IMR-90 (cell line): ENCODE measurements around the gene PHF21A. TPM values are rescaled to one million over a fixed set of nuclear protein-coding genes. Genes with fewer than 3 reads are reported as not detected.

Experiments
- ATAC-seq: fragments of 200-7000 bp; cut with Tn5 transposase; 2 replicates; pipeline ENCODE4 v1.9.1; 2020; ENCODE audit warnings: low read depth, mild to moderate bottlenecking, moderate library complexity
- BruUV-seq: library from RNA; stranded (reverse); fragments of 400-500 nt; replicated peaks from 2 replicates; lab custom pipeline; 2021; lab: Mats Ljungman, UMichigan
- CTCF ChIA-PET: fragments of 300-600 bp; formaldehyde crosslinking; extraction: SDS; loops from one replicate; lab custom pipeline; 2021; ENCODE audit warnings: antibody characterized with exemption; lab: Yijun Ruan, JAX
- POLR2A ChIA-PET: fragments of 300-600 bp; sonication (Branson Sonifier 250); formaldehyde crosslinking; loops from one replicate; lab custom pipeline; 2022; ENCODE audit warnings: antibody characterized with exemption; ENCODE audit not compliant: unreplicated experiment; lab: Charles Lee
- DNase-seq: peaks from one replicate; pipeline ENCODE4 v3.0.0; 2013
- H2AFZ ChIP-seq: replicated peaks from 2 replicates; pipeline ENCODE3; 2013; ENCODE audit warnings: low read length, mild to moderate bottlenecking; ENCODE audit not compliant: poor library complexity
- H2AK5ac ChIP-seq: 2 replicates; pipeline ENCODE4 v1.6.1; 2013; ENCODE audit warnings: low read depth, low read length, inconsistent platforms
- H2AK9ac ChIP-seq: replicated peaks from 2 replicates; pipeline ENCODE3; 2013; ENCODE audit warnings: mild to moderate bottlenecking, low read depth, low read length, moderate library complexity; ENCODE audit not compliant: poor library complexity
- H2BK120ac ChIP-seq: 2 replicates; pipeline ENCODE4 v1.6.1; 2013; ENCODE audit warnings: low read depth, low read length, inconsistent platforms
- H2BK15ac ChIP-seq: 3 replicates; pipeline ENCODE4 v1.6.1; 2013; ENCODE audit warnings: low read depth, low read length, inconsistent platforms
- H2BK20ac ChIP-seq: 2 replicates; pipeline ENCODE4 v1.6.1; 2013; ENCODE audit warnings: low read depth, mild to moderate bottlenecking, inconsistent platforms, low read length, moderate library complexity
- H2BK5ac ChIP-seq: 2 replicates; pipeline ENCODE4 v1.6.1; 2013; ENCODE audit warnings: mild to moderate bottlenecking, low read depth, low read length, inconsistent platforms; ENCODE audit not compliant: poor library complexity, severe bottlenecking
- H3K14ac ChIP-seq: replicated peaks from 2 replicates; pipeline ENCODE4 v1.6.1; 2013; ENCODE audit warnings: low read depth, low read length, inconsistent platforms
- H3K18ac ChIP-seq: 2 replicates; pipeline ENCODE4 v1.6.1; 2013; ENCODE audit warnings: low read depth, low read length, control low read depth
- H3K23ac ChIP-seq: 2 replicates; pipeline ENCODE4 v1.6.1; 2013; ENCODE audit warnings: low read depth, low read length, inconsistent platforms
- H3K27ac ChIP-seq: 2 replicates; pipeline ENCODE4 v1.5.1; 2013; ENCODE audit warnings: mild to moderate bottlenecking, control low read depth, low read length; ENCODE audit not compliant: insufficient read depth
- H3K27me3 ChIP-seq: 2 replicates; pipeline ENCODE4 v1.6.1; 2013; ENCODE audit warnings: low read length; ENCODE audit not compliant: control insufficient read depth, insufficient read depth
- H3K36me3 ChIP-seq: 2 replicates; pipeline ENCODE4 v1.6.1; 2013; ENCODE audit warnings: low read length, mixed read lengths; ENCODE audit not compliant: control insufficient read depth, insufficient read depth
- H3K4ac ChIP-seq: 2 replicates; pipeline ENCODE4 v1.6.1; 2013; ENCODE audit warnings: low read depth, low read length, inconsistent platforms
- H3K4me1 ChIP-seq: 2 replicates; pipeline ENCODE4 v1.6.1; 2013; ENCODE audit warnings: low read length, mixed read lengths; ENCODE audit not compliant: control insufficient read depth, insufficient read depth
- H3K4me2 ChIP-seq: 2 replicates; pipeline ENCODE4 v1.6.1; 2013; ENCODE audit warnings: low read depth, mild to moderate bottlenecking, control low read depth, low read length, moderate library complexity
- H3K4me3 ChIP-seq: 2 replicates; pipeline ENCODE4 v1.5.1; 2013; ENCODE audit warnings: low read depth, mild to moderate bottlenecking, control low read depth, low read length, moderate library complexity; ENCODE audit not compliant: insufficient read depth
- H3K56ac ChIP-seq: 2 replicates; pipeline ENCODE4 v1.6.1; 2013; ENCODE audit warnings: low read length, inconsistent platforms; ENCODE audit not compliant: insufficient read depth; ENCODE audit errors: extremely low read depth
- H3K79me1 ChIP-seq, 2 experiments: 2 replicates each; pipeline ENCODE4 v1.6.1; 2013; ENCODE audit warnings: low read length in 2 of 2, inconsistent platforms in 1 of 2, low read depth in 1 of 2
- H3K9ac ChIP-seq: 2 replicates; pipeline ENCODE4 v1.6.1; 2013; ENCODE audit warnings: low read depth, low read length, control low read depth
- H3K9me1 ChIP-seq: 2 replicates; pipeline ENCODE4 v1.6.1; 2013; ENCODE audit warnings: low read length, inconsistent platforms; ENCODE audit not compliant: insufficient read depth
- H3K9me3 ChIP-seq: 2 replicates; pipeline ENCODE4 v1.6.1; 2013; ENCODE audit warnings: low read length; ENCODE audit not compliant: control insufficient read depth, insufficient read depth
- H4K20me1 ChIP-seq: 2 replicates; pipeline ENCODE4 v1.6.1; 2013; ENCODE audit warnings: low read length, inconsistent platforms; ENCODE audit not compliant: insufficient read depth
- H4K5ac ChIP-seq: 2 replicates; pipeline ENCODE4 v1.6.1; 2013; ENCODE audit warnings: mild to moderate bottlenecking, low read depth, low read length, control low read depth
- H4K8ac ChIP-seq, 2 experiments: 2 replicates each; pipeline ENCODE4 v1.6.1; 2013; ENCODE audit warnings: low read depth in 2 of 2, low read length in 2 of 2, control low read depth in 1 of 2, inconsistent platforms in 1 of 2
- H4K91ac ChIP-seq: 2 replicates; pipeline ENCODE4 v1.6.1; 2013; ENCODE audit warnings: low read depth, low read length, inconsistent platforms; ENCODE audit not compliant: insufficient read depth
- BHLHE40 ChIP-seq: fragments of 150-350 bp; IDR thresholded peaks from 2 replicates; pipeline ENCODE4 v1.6.1; 2016; ENCODE audit warnings: mild to moderate bottlenecking, low read depth, low read length
- CEBPB ChIP-seq: IDR thresholded peaks from 2 replicates; pipeline ENCODE4 v1.6.1; 2012; ENCODE audit warnings: low read depth, low read length, improper control_type of control experiment
- CHD1 ChIP-seq: IDR thresholded peaks from 2 replicates; pipeline ENCODE4 v1.6.1; 2012; ENCODE audit warnings: low read depth, low read length, improper control_type of control experiment
- MAFK ChIP-seq: IDR thresholded peaks from 2 replicates; pipeline ENCODE4 v1.6.1; 2012; ENCODE audit warnings: low read depth, low read length, improper control_type of control experiment
- MAZ ChIP-seq: IDR thresholded peaks from 2 replicates; pipeline ENCODE4 v1.6.1; 2012; ENCODE audit warnings: low read depth, mild to moderate bottlenecking, low read length, improper control_type of control experiment, moderate library complexity, borderline replicate concordance
- MXI1 ChIP-seq: IDR thresholded peaks from 2 replicates; pipeline ENCODE4 v1.6.1; 2012; ENCODE audit warnings: low read depth, mild to moderate bottlenecking, low read length, moderate library complexity, borderline replicate concordance
- NFE2L2 ChIP-seq: fragments of 150-350 bp; IDR thresholded peaks from 2 replicates; pipeline ENCODE4 v1.6.1; 2016; ENCODE audit warnings: low read depth, mild to moderate bottlenecking, low read length
- POLR2A ChIP-seq: IDR thresholded peaks from 2 replicates; pipeline ENCODE4 v1.6.1; 2012; ENCODE audit warnings: mild to moderate bottlenecking, low read depth, low read length
- RAD21 ChIP-seq: IDR thresholded peaks from 2 replicates; pipeline ENCODE4 v1.6.1; 2012; ENCODE audit warnings: low read length, improper control_type of control experiment
- RCOR1 ChIP-seq: IDR thresholded peaks from 2 replicates; pipeline ENCODE4 v1.6.1; 2012; ENCODE audit warnings: mild to moderate bottlenecking, low read length, improper control_type of control experiment; ENCODE audit not compliant: insufficient replicate concordance
- RFX5 ChIP-seq: IDR thresholded peaks from 2 replicates; pipeline ENCODE4 v1.8.0; 2012; ENCODE audit warnings: low read depth, mild to moderate bottlenecking, low read length, moderate library complexity
- SMC3 ChIP-seq: fragments of 150-350 bp; IDR thresholded peaks from 2 replicates; pipeline ENCODE4 v1.6.1; 2016; ENCODE audit warnings: low read depth, mild to moderate bottlenecking, antibody characterized with exemption, low read length, moderate library complexity
- WGBS, 2 experiments: methylation state at CpG; one replicate each; pipeline versions ENCODE4 v1.1.5 to v1.1.7; 2013; ENCODE audit warnings: missing lambda C conversion rate in 2 of 2; ENCODE audit not compliant: insufficient read length in 1 of 2; ENCODE audit errors: extremely low coverage in 2 of 2; 5-methylcytosine and 5-hydroxymethylcytosine counted together
- dilution Hi-C: fragments of 300-500 bp; cut with HindIII; formaldehyde crosslinking; loops from one replicate; pipeline ENCODE4 v1.14.3; 2018; ENCODE audit warnings: low sequenced_read_pairs; ENCODE audit not compliant: unreplicated experiment
- in situ Hi-C: fragments of 300-500 bp; cut with MboI; formaldehyde crosslinking; loops from 3 replicates; pipeline ENCODE4 v1.14.3; 2019; ENCODE audit warnings: low sequenced_read_pairs, inconsistent platforms, mixed read lengths
- intact Hi-C: fragments of 100-400 bp; cut with micrococcal nuclease; formaldehyde crosslinking; loops from 2 replicates; pipeline ENCODE4 v1.10.0; 2022
- polyA plus RNA-seq, 3 experiments: library from polyadenylated mRNA; depleted of rRNA; stranded (reverse); fragments of >200 nt; gene quantifications; 2 replicates each; pipeline ENCODE4 v1.2.3, GENCODE V29; 2012; ENCODE audit warnings: low replicate concordance in 1 of 3
- total RNA-seq: library from RNA; depleted of rRNA; stranded (reverse); fragments of >200 nt; gene quantifications from 2 replicates; pipeline ENCODE4 v1.2.3, GENCODE V29; 2012
- TF ChIP-seq, protein P1 (sequence below): fragments of 150-350 bp; IDR thresholded peaks from 2 replicates; pipeline ENCODE4 v1.6.1; 2017; ENCODE audit warnings: mild to moderate bottlenecking, antibody characterized with exemption, low read length, low read depth
- TF ChIP-seq, protein P2 (sequence below): fragments of 150-350 bp; IDR thresholded peaks from 2 replicates; pipeline ENCODE4 v1.6.1; 2016; ENCODE audit warnings: low read depth, mild to moderate bottlenecking, low read length, moderate library complexity, borderline replicate concordance

PHF21A gene
- total and polyA plus RNA-seq, 2 of the 4 experiments (the other 2 are of a cell fraction) = 9.0 to 20.6 TPM

DNA sequence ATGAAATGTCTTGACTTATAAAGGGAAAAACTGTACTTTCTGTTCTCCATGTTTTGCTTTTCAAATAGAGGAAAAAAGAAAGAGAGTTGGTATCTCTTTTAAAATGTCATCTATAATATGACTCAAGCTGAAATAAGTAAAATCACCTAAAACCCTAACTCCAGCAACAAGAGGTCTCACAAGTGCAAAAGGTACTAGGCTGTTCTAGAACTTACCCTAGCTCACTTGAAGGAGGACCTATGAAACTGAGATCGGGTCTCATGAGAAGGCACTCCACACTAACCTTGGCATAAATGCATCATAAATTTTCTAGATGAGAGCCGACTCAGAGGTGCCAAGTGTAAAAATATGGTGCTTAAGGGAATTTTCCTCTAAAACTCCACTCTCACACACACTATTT, 63.8 kb downstream of the PHF21A start:
- no peak overlapping the region for H3K4me2 ChIP-seq
- H3K56ac ChIP-seq = no peak overlapping the region
- TF ChIP-seq RFX5 (no peak), POLR2A (no peak), NFE2L2 (no peak), MAFK (no peak), MAZ (no peak), BHLHE40 (no peak), MXI1 (no peak), SMC3 (no peak), CEBPB (no peak), RCOR1 (no peak), RAD21 (no peak), CHD1 (no peak)
- TF ChIP-seq, protein P1, sequence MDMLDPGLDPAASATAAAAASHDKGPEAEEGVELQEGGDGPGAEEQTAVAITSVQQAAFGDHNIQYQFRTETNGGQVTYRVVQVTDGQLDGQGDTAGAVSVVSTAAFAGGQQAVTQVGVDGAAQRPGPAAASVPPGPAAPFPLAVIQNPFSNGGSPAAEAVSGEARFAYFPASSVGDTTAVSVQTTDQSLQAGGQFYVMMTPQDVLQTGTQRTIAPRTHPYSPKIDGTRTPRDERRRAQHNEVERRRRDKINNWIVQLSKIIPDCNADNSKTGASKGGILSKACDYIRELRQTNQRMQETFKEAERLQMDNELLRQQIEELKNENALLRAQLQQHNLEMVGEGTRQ = no peak
- TF ChIP-seq, protein P2, sequence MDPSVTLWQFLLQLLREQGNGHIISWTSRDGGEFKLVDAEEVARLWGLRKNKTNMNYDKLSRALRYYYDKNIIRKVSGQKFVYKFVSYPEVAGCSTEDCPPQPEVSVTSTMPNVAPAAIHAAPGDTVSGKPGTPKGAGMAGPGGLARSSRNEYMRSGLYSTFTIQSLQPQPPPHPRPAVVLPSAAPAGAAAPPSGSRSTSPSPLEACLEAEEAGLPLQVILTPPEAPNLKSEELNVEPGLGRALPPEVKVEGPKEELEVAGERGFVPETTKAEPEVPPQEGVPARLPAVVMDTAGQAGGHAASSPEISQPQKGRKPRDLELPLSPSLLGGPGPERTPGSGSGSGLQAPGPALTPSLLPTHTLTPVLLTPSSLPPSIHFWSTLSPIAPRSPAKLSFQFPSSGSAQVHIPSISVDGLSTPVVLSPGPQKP = no peak
- no peak overlapping the region for H3K4me3 ChIP-seq
- no peak for ATAC-seq
- no peaks in the 10 kb centered on the region for H3K36me3 ChIP-seq
- POLR2A ChIA-PET = no interaction called here
- no peak overlapping the region for H2AK9ac ChIP-seq
- no peaks in the 10 kb centered on the region for H3K27me3 ChIP-seq
- H2BK5ac ChIP-seq = no peak overlapping the region
- H3K9me3 ChIP-seq = no peaks in the 10 kb centered on the region
- intact Hi-C loops (no loop called here), in situ Hi-C loops (no loop called here), dilution Hi-C loops (no loop called here)
- no peak overlapping the region for H3K14ac ChIP-seq
- DNase-seq = no peak
- peaks cover 9% of the 10 kb centered on the region for H3K4me1 ChIP-seq
- BruUV-seq = no TSS peak
- no peak overlapping the region for H2BK15ac ChIP-seq
- no CpG with 5 or more reads among the region's 2 CpGs for WGBS, 2 experiments
- no peak overlapping the region for H2BK120ac ChIP-seq
- H4K91ac ChIP-seq = no peak overlapping the region
- H3K18ac ChIP-seq = no peak overlapping the region
- peaks cover 7% of the 10 kb centered on the region; the same call in 1 of the 2 replicates for H4K20me1 ChIP-seq
- no peak overlapping the region for H3K23ac ChIP-seq
- H2AK5ac ChIP-seq = no peak overlapping the region
- H3K79me1 ChIP-seq = peaks cover 8 to 22% of the 10 kb centered on the region in 2 experiments; a peak in 3 of 4 replicates
- H2AFZ ChIP-seq = no peak overlapping the region
- CTCF ChIA-PET = no interaction called here
- no peak overlapping the region for H4K8ac ChIP-seq
- no peak overlapping the region for H3K9ac ChIP-seq
- H3K27ac ChIP-seq = no peak overlapping the region
- H3K4ac ChIP-seq = no peak overlapping the region
- peaks cover 2% of the 10 kb centered on the region; the same call in 1 of the 2 replicates for H3K9me1 ChIP-seq
- H2BK20ac ChIP-seq = no peak overlapping the region
- no peak overlapping the region for H4K5ac ChIP-seq
